NCI-H446 (cell line): ENCODE measurements around the gene CEP72.

Experiments
- DNase-seq, 2 experiments: peaks; one replicate each; lab custom pipeline; 2025; lab: John Stamatoyannopoulos, UW

CEP72 gene

DNA sequence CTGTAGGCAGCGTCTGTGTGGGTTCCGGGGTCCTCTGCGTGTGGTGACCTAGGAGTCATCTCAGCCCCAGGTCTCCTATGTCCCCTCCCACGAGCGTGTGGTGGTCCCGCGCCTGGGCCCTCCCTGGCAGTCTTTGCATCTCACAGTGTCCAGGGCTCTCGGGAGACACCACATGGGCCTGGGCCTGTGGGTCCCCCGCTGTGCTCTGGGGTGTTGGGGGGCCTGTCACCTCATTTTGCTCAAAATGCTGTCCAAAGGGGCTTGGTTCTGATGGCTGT lies 27.1 kb downstream of the CEP72 start:
- no peak for DNase-seq

DNA sequence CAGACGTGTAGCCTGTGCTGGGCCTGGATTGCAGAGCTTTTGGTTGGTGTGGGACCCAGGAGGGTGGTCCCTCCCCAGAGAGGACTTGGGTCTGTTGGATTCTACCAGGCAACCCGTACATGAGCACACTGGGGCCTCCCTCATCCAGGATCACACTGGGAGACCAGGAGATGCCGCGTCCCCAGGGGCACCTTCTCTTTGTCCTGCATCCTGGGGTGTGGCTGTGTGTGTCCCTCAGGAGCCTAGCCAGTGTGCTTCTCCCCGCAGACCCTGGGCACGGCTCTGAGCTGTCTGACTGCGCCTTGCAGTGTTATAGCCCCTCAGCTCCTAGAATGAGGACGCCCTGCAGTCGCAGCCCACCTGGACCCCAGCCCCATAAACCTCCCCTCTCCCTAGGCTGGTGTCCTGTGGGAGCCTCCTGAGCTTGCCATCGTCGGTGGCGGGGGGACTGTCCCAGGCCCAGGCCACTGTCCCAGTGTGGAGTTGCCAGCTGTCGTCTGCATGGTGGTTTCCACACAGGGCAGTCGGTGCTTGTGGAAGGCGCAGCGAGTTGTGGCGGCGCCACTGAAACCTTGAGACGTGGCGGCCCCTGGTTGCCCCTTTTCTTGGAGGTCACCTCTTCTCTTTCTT lies 27.6 kb downstream of the CEP72 start:
- DNase-seq, result no peak

DNA sequence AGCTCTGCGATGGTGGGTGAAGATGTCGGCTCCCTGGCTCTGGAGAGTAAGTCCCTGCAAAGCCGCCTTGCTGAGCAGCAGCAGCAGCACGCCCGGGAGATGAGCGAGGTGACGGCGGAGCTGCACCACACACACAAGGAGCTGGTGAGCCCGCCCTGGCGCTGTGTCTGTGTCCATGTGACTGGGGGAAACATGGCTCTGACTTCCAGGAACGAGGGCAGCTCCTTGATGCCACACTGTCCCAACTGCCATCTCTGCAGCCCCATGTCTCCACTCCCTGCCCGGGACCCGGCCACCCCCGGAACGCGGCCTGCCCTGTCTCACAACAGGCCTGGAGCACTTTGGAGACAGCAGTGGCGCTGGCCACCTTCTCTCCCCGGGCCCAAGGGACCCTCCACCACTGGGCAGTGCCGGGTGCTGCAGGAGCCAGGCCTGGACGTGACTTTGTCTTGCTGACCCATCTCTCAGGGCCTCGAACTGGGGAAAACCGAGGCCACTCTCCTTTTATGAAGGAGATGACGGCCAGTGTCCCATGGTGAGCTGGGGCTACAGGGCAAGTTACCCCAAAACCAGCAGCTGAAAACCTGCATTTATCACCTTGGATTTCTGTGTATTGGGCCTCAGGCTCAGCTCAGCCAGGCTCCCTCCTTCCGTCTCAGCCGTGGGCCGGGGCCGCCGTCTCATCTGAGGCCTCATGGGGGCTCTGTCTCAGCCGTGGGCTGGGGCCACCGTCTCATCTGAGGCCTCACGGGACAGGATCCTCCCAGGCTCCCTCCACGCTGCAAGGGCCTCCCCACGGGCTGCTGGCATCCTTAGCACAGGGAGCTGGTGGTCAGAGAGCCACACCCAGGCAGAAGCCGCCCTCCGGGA lies 28.6 kb downstream of the CEP72 start:
- DNase-seq, result no peak

DNA sequence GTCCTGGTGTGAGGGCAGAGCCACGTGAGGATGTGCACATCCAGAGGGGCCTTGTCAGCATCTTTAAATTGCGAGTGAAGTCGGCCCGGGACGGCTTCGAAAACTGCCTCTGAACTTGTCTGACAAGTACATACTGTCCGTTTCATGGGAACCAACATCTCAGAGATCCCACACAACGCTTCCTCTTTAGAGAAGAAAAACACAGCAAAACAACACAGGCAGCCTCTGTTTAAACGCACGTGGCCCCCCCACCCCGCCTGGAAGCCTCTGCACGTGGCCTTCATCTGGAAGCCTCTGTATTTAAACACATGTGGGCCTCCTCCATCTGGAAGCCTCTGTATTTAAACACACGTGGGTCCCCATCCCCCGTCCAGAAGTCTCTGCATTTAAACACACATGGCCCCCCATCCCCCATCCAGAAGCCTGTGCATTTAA lies 29.2 kb downstream of the CEP72 start:
- no peak for DNase-seq

DNA sequence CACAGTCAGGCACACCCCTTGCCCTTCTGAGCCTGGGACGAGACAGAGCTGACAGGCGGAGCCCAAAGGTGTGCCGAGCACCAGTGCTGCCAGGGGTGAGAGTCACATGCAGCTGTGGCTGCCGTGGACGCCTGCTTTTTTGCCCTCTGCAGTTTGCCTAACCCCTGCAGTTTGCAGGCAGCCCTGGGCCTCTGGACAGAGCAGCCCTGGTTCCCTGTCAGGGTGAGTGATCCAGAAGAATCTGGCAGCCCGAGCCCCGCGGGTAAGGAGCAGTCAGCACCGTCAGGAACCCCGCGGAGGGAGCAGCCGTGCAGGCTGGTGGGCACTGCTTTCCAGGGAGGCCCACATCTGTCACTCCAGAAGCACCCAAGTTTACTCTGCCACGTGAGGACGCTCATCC lies 30.3 kb downstream of the CEP72 start:
- no peak for DNase-seq

DNA sequence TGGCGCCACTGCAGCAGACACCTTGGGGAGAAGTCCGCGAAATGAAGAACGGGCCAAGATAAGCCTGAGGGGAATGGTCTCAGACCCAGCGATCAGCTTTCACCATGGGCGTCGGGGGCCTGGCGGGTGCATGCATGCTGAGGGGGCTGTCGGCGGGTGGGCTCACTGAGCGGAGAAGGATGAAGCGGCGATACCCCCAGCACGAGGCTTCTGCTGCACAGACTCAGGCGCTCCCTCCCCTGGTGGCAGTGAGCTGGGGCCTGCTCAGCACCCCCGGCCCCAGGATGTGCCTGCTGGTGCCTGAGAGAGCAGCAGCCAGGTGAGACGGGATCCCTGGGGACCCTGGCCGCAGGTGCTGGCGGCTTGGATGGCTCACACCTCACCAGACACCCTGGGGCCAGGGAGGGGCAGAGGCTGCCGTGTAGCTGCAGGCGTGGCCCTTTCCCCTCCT lies 31.2 kb downstream of the CEP72 start:
- no peak for DNase-seq

DNA sequence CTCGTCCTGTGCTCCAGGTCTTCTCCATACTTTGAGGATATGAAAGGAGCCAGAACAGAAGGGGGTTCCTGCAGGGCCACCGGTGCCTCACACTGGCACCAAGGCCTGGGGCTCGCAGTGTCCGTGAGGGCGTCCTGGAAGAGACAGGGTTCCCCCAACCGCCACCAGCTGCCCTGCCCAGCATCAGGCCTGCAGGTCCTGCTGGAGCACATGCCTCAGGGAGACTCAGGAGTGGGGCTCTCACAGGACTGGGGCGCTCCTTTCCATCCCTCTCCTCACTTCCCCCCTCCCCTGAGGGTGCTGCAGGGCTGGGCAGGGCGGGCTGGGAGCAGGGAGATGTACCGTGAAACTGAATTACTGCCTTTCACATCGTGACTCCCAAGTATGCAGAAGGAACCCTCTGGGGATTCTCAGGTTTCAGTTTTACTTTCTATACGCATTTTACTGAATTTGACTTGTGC lies 31.7 kb downstream of the CEP72 start:
- DNase-seq, result no peak

DNA sequence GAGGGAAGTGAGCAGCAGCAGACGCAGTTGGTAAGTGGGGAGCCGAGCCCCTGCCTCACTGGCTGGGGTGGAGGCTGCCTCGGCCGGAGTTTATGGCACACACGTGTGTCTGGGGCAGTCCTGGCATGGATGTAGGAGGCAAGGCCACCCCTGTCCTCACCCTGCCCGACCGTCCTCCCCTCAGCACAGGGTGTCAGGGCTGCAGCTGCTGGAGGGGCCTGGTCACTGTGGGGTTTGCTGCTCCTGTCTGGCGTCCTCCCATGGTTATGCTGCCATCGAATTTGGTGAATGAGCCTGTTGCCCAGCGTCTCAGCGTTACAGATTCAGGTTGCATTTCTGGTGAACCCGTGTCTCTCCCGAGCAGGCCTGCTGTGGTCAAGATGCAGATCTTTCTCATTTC lies 32.4 kb downstream of the CEP72 start:
- no peak for DNase-seq

DNA sequence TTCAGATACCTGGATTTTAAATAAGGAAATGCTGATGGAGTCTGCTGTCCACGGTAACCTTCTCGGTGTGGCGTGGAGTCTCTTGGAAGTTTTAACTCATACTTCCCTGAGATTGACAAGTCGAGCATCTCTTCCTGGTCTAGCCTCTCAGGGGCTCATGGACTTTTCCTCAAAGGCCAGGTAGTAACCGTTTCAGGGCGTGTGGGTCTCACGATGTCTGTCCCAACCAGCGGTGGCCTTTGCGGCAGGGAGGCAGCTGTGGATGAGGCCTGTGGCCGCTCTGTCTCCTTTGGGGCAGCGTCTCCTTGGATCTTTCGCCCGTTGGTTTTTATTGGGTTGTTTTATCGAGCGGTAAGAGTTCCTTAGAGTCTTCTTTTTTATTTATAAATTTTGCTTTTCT lies 32.8 kb downstream of the CEP72 start:
- DNase-seq, result no peak

DNA sequence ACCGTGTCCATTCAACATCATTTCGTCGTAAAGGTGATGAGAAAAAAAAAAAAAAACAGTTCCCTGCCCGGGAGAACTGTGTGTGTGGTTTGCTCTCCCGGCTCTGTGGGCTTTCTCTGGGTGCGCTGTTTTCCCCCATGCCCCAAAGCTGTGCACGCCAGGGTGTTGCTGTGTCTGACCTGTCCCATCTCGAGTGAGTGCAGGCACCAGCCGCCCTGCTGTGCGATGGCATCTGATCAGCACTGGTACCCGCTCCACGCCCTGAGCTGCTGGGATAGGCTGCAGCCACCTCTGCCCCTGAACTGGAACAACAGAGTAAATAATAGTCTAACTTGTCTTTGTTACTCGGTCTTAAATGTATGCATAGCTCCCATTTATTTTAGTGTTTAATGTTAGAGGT lies 33.3 kb downstream of the CEP72 start:
- DNase-seq, result no peak

DNA sequence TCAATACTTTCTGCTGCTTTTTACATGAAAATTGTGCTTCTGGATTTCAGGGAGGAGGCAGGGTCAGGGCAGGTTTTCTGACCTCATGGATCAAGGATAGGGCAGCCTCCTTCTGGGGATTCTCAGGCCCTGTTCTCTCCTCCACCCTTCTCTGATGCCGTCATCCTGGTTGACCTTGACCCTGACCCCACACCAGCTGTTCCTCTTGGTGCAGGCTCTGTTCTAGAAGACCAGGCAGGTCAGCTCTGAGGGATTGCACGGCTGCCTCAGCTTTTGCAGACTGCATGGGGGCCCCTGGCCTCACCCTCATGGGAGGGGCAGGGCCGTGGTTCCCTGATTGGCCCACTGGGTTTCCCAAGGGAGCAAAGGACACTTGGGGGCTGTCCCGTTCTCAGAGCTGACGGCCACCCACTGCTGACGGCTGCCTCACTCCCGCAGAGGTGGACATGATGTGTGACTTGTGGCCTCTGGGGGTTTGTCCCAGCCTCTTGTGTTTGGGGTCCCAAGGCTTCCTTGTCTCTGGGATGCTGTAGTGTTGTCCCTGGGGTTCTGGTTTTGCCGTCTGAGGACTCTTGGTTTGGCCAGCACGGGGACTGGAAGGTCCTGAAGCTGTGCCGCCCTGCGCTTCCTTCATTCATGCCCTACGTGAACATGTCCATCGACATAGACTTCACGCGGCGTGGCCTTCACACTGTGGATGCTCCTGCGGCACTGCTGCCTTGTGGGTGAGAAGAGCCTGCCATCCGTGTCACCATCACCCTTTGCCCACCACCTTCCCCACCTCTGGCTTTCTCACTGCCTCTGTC lies 34.5 kb downstream of the CEP72 start:
- DNase-seq, result no peak

DNA sequence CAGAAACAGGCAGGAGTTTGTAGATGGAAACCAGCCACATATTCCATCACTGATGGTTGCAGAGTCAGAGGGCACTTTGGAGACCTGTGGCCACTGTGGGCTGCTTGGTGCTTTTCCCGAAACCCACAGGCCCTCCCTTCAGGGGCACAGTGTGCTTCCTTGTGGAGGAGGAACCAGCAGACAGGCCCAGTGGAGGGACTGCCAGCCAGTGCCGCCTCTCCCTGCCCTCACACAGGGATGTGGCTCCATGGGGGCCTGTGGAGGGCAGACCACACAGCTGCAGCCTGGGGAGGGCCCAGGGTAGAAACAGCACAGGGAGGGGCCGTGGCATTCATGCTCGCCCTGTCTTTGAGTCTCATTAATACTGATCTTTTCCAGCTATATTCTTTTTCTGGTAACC lies 35.2 kb downstream of the CEP72 start:
- no peak for DNase-seq

DNA sequence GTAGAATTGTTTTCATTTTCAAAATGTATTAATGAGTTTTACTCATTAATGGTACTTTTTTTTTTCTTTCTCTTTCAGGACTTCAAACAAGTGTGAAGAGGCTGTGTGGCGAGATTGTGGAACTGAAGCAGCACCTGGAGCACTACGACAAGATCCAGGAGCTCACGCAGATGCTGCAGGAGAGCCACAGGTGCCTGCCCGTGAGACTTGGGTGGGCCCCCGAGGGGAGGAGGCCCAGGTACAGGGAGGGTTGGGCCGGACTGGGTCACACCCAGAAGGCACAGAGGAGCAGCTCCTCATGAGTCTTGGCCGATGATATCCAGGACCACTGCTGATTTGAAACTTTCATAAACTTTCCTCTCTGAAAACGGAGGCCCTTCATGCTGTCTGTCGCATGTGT lies 35.6 kb downstream of the CEP72 start:
- DNase-seq, result no peak

DNA sequence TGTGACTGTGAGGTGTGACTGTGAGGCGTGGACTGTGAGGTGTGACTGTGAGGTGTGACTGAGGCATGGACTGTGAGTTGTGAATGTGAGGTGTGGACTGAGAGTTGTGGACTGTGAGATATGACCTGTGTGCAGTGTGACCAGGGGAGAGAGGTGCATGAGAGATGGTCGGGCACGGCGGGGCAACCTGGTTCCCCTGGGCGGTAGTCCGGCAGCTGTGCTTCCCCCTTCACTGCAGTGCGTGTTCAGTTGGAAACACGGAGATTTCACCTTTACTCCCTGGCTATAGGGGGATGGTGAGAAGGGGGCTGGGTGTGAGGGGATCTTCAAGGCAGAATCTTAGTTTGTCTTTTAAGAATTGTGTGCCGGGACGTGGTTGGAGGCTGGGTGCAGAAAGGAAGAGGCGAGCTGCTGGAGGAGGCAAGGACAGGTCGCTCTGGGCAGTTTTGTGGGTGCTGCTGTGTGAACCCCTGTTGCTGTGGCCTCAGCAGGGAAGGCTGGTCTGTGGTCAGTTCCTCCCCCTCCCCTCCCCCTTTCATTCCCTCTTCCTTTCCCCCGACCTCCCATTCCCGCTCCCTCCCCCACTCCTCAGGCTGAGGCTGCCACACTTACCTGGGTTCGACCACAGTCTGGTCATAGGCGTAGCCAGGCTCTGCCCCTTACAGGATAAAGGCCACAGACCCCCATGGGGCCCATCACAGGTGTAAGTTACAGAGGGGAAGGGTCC lies 39.3 kb downstream of the CEP72 start:
- DNase-seq, result no peak

DNA sequence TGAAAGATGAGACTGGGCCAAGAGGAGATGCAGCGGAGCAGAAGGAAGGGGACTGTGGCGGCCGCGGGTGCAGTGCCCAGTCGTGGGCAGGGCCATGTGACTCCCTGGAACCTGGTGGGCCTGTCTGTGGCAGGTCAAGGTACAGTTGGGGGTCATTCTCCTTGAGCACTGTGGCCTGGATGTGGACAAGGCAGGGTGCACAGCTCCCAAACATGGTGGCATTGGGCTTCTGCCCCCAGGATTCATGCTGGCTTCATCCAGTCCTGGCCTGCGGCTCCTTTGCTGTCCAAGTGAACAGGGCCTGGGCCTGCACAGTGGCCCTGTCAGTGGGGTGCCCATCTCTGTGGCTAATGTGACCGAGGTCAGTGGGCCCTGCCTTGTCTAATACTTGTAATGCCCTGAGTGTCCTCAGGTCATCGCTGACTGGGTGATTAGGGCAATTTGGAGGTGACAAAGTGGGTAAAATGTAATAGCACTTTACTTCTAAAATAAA lies 39.9 kb downstream of the CEP72 start:
- no peak for DNase-seq

DNA sequence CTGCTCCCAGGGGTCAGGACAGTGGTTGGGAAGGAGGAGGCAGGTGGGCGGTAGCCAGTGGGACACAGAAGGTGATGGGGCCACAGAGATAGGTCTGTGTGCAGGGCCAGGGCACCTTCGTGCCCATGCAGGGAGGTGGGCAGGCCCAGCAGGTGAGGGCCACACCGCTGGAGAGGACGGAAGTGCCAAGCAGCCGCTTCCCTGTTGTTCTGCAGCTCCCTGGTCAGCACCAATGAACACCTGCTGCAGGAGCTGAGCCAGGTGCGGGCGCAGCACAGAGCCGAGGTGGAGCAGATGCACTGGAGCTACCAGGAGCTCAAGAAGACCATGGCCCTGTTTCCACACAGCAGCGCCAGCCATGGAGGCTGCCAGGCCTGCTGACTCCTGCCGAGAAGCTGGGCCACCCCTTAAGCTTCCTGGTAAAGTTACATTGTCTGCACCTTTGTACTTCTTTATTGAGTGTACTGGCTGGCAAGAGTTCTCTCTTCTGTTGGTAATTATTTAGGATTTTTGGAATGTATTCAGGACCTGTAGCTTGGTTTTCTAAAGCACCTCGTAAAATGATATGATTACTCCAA lies 40.7 kb downstream of the CEP72 start:
- no peak for DNase-seq

DNA sequence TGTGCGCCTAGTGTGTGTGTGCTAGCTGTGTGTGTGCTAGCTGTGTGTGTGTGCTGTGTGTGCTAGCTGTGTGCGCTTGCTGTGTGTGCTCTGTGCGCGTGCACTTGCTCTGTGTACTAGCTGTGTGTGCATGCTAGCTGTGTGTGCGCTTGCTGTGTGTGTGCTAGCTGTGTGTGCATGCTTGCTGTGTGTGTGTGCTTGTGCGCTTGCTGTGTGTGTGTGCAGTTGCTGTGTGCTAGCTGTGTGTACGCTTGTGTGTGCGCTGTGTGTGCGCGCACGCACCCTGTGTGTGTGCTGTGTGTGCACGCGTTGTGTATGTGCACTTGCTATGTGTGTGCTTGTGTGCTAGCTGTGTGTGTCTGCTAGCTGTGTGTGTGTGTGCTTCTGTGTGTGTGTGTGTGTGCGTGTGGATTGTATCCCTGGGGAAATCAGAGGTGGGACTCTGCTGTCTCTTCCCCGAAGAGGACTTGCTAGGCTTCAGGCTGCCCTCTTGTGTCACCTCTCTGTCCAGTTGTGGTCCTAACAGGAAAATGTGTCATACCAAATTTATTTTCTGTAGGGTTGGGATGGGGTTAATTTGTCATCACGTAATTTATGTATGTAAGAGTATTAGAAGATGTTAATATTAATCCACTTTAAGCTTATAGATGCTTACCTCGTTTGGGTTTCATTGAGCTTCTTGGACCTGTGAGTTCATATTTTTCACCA lies 42.1 kb downstream of the CEP72 start:
- DNase-seq, result no peak

DNA sequence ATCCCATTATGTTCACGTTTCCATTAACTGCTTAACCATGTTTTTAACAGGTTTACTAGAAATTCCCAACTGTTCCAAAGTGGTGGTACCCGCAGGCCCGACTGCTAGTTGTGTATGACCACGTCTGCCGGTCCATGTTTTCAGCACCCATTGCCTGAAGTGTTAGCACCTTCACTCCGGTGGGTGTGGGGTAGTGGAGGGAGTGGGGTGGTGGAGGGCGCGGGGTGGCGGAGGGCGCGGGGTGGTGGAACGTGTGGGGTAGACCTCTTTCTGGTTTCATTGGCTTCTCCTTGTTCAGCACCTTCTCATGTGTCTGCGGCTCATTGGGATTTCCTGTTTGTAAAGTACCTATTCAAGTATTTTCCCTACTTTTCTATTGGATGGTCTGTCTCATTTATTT lies 43.3 kb downstream of the CEP72 start:
- DNase-seq, result no peak

DNA sequence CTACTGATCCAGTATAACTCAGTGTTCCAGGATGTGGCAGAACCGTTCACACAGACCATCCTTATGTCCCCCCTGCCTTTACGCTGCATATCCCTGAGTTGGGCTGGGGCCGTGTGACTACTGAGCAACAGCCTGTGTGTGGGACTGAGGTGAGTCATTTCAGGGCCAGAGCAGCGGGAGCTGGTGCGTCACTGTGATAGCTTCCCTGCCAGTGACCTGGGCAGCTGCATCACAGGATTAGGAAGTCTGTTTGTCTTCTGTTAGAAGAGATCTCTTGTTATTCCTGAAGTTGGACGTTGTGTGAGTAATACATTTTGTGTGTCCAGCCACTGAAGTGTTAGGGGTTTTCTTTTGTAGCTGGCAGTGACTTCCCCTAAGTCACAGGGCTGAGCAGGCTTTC lies 45.4 kb downstream of the CEP72 start:
- no peak for DNase-seq

DNA sequence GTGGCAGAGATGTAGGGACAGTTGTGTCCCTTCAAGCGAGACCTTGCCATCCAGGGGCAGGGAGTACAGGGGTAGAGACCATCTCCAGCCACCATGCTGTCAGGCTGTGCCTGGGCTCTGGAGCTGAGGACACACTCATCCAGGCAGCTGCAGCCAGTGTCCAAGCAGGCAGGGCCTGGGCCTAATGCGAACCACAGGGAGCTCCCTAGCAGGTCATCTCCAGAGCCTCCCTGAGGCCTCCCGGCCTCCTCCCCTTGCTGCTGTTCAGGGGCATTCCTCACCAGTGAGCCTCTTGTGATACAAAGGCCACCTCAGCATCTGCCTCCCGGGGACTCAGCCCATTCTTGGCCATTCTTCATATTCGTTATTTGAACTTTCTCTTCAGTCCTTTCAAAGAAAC lies 46.0 kb downstream of the CEP72 start:
- no peak for DNase-seq
